Liver (tissue), 9 donors: ENCODE results near the gene HIVEP2. TPM values are rescaled to one million over a fixed set of nuclear protein-coding genes. Genes with fewer than 3 reads are reported as not detected.

ENCODE experiments used
- DNase-seq: peaks from one replicate; pipeline ENCODE4 v3.0.0-alpha.2; 2017; ENCODE audit warnings: low spot score
- H3K27ac ChIP-seq, 2 donors: one replicate each; pipeline ENCODE4 v1.7.0; 2013; ENCODE audit warnings: inconsistent platforms in 2 of 2, low read length in 2 of 2, control low read depth in 1 of 2, low read depth in 1 of 2, mild to moderate bottlenecking in 1 of 2
- H3K27me3 ChIP-seq, 4 donors: one replicate each; pipeline versions ENCODE4 v1.6.1 to v1.7.0; 2013; ENCODE audit warnings: low read length in 3 of 4, inconsistent platforms in 1 of 4, mild to moderate bottlenecking in 1 of 4, moderate library complexity in 1 of 4; ENCODE audit not compliant: control insufficient read depth in 4 of 4, insufficient read depth in 4 of 4
- H3K36me3 ChIP-seq, 4 donors: one replicate each; pipeline versions ENCODE4 v1.6.1 to v1.7.0; 2013; ENCODE audit warnings: low read length in 3 of 4, mild to moderate bottlenecking in 3 of 4, low read depth in 1 of 4, moderate library complexity in 1 of 4; ENCODE audit not compliant: control insufficient read depth in 4 of 4, insufficient read depth in 3 of 4
- H3K4me1 ChIP-seq, 4 donors: one replicate each; pipeline versions ENCODE4 v1.6.1 to v1.7.0; 2013; ENCODE audit warnings: low read length in 3 of 4, mild to moderate bottlenecking in 3 of 4, moderate library complexity in 1 of 4; ENCODE audit not compliant: control insufficient read depth in 4 of 4, insufficient read depth in 4 of 4
- H3K4me3 ChIP-seq, 3 donors: one replicate each; pipeline versions ENCODE4 v1.6.1 to v1.7.0; 2013; ENCODE audit warnings: low read length in 3 of 3, control low read depth in 1 of 3, low read depth in 1 of 3, mild to moderate bottlenecking in 1 of 3
- H3K9ac ChIP-seq, 2 donors: one replicate each; pipeline ENCODE4 v1.7.0; 2013; ENCODE audit warnings: low read length in 2 of 2, mild to moderate bottlenecking in 2 of 2, moderate library complexity in 2 of 2, control low read depth in 1 of 2, low read depth in 1 of 2
- H3K9me3 ChIP-seq, 4 donors: one replicate each; pipeline versions ENCODE4 v1.6.1 to v1.7.0; 2013; ENCODE audit warnings: low read length in 3 of 4; ENCODE audit not compliant: control insufficient read depth in 4 of 4
- ATF3 ChIP-seq: IDR thresholded peaks from 2 replicates; pipeline ENCODE4 v1.6.1; 2016; ENCODE audit warnings: antibody characterized with exemption
- CTCF ChIP-seq: fragments of 150-350 bp; IDR thresholded peaks from 2 replicates; pipeline ENCODE4 v1.5.1; 2017; ENCODE audit warnings: improper control_type of control experiment, low read depth, low read length; ENCODE audit not compliant: missing input control
- EGR1 ChIP-seq, 2 donors: IDR thresholded peaks; 2 replicates each; pipeline ENCODE4 v1.6.1; 2016 to 2018; ENCODE audit warnings: antibody characterized with exemption in 2 of 2, low read depth in 2 of 2
- FOXA1 ChIP-seq: IDR thresholded peaks from 2 replicates; pipeline ENCODE4 v1.6.1; 2016; ENCODE audit warnings: antibody characterized with exemption
- FOXA2 ChIP-seq: IDR thresholded peaks from 2 replicates; pipeline ENCODE4 v1.6.1; 2016; ENCODE audit warnings: antibody characterized with exemption
- GABPA ChIP-seq, 2 donors: IDR thresholded peaks in 1 of 2; conservative IDR thresholded peaks in 1 of 2; 2 replicates each; pipeline ENCODE4 v1.6.1; 2016; ENCODE audit warnings: antibody characterized with exemption in 2 of 2, mild to moderate bottlenecking in 1 of 2, moderate library complexity in 1 of 2
- HNF4A ChIP-seq, 2 donors: conservative IDR thresholded peaks; 2 replicates each; pipeline ENCODE4 v1.6.1; 2016; ENCODE audit warnings: antibody characterized with exemption in 2 of 2, mild to moderate bottlenecking in 2 of 2
- HNF4G ChIP-seq: IDR thresholded peaks from 2 replicates; pipeline ENCODE4 v1.6.1; 2016; ENCODE audit warnings: antibody characterized with exemption
- JUND ChIP-seq, 2 donors: IDR thresholded peaks; 2 replicates each; pipeline ENCODE4 v1.6.1; 2016; ENCODE audit warnings: antibody characterized with exemption in 2 of 2
- MAX ChIP-seq: IDR thresholded peaks from 2 replicates; pipeline ENCODE4 v1.6.1; 2016; ENCODE audit warnings: antibody characterized with exemption
- NR2F2 ChIP-seq: IDR thresholded peaks from 2 replicates; pipeline ENCODE4 v1.6.1; 2016; ENCODE audit warnings: antibody characterized with exemption
- RAD21 ChIP-seq, 2 donors: IDR thresholded peaks; 2 replicates each; pipeline ENCODE4 v1.6.1; 2016; ENCODE audit warnings: antibody characterized with exemption in 2 of 2, mild to moderate bottlenecking in 2 of 2
- REST ChIP-seq: IDR thresholded peaks from 2 replicates; pipeline ENCODE4 v1.6.1; 2016; ENCODE audit warnings: antibody characterized with exemption, mild to moderate bottlenecking
- RXRA ChIP-seq, 2 donors: IDR thresholded peaks; 2 replicates each; pipeline ENCODE4 v1.6.1; 2017 to 2018; ENCODE audit warnings: antibody characterized with exemption in 2 of 2, mild to moderate bottlenecking in 1 of 2
- SP1 ChIP-seq: IDR thresholded peaks from 2 replicates; pipeline ENCODE4 v1.6.1; 2018; ENCODE audit warnings: antibody characterized with exemption, mild to moderate bottlenecking
- TAF1 ChIP-seq: conservative IDR thresholded peaks from 2 replicates; pipeline ENCODE4 v1.6.1; 2016; ENCODE audit warnings: antibody characterized with exemption, mild to moderate bottlenecking
- YY1 ChIP-seq: IDR thresholded peaks from 2 replicates; pipeline ENCODE4 v1.6.1; 2016; ENCODE audit warnings: antibody characterized with exemption, mild to moderate bottlenecking
- ZBTB33 ChIP-seq: IDR thresholded peaks from 2 replicates; pipeline ENCODE4 v1.6.1; 2016; ENCODE audit warnings: antibody characterized with exemption
- WGBS: extraction: QIAGEN DNeasy Blood & Tissue Kit; methylation state at CpG from one replicate; pipeline ENCODE4 v1.1.7; 2013; 5-methylcytosine and 5-hydroxymethylcytosine counted together
- polyA plus RNA-seq, 2 donors: library from polyadenylated mRNA; stranded (reverse) in 1 of 2; unstranded in 1 of 2; fragments of 200-250 nt in 1 of 2; fragments of >200 nt in 1 of 2; fragmentation: Nextera tagmentation in 1 of 2; extraction: Ambion mirVana in 1 of 2; gene quantifications; one replicate each; pipeline versions ENCODE4 v1.2.1 to v1.2.3, GENCODE V29; 2013 to 2015
- total RNA-seq, 2 donors: library from RNA; depleted of rRNA; stranded (reverse); fragments of >200 nt; gene quantifications; one replicate each; pipeline ENCODE4 v1.2.3, GENCODE V29; 2014
- donor health status: healthy.
- donor health status: healthy.
- donor health status: healthy.
- donor health status: healthy.
- donor health status: healthy.

Gene HIVEP2
- total and polyA plus RNA-seq, 4 donors = 0.82 to 6.6 (median 1.3) TPM

GRCh38 chr6:142830116-142830710, 114.8 kb downstream of the HIVEP2 start:
- DNase-seq = no peak
- WGBS = 90% methylated on average over 5 of the region's 5 CpGs
- no peaks in the 10 kb centered on the region for H3K4me1 ChIP-seq
- TF ChIP-seq GABPA (IDR thresholded peaks at IDR 0.05 in 1 of 2, conservative IDR thresholded peaks at IDR 0.05 in 1 of 2) (no peak), SP1 (no peak), HNF4G (no peak), TAF1 (no peak), HNF4A (conservative IDR thresholded peaks at IDR 0.05) (no peak), ZBTB33 (no peak), RAD21 (IDR thresholded peaks at IDR 0.05) (no peak), REST (no peak), CTCF (no peak), FOXA2 (no peak), MAX (no peak), RXRA (IDR thresholded peaks at IDR 0.05) (no peak), NR2F2 (no peak), EGR1 (IDR thresholded peaks at IDR 0.05; ENCODE audit: low read depth in 2 of 2) (no peak), ATF3 (no peak), JUND (IDR thresholded peaks at IDR 0.05) (no peak), FOXA1 (no peak), YY1 (no peak)
- H3K9me3 ChIP-seq = no peaks in the 10 kb centered on the region
- H3K4me3 ChIP-seq = no peak overlapping the region
- no peak overlapping the region for H3K9ac ChIP-seq
- no peaks in the 10 kb centered on the region for H3K27me3 ChIP-seq
- no peaks in the 10 kb centered on the region for H3K36me3 ChIP-seq
- H3K27ac ChIP-seq = no peak overlapping the region
